Coronary artery (tissue), 2 donors: ENCODE results near the gene PLCB3.

Source experiments
- DNase-seq: peaks from one replicate; pipeline ENCODE4 v3.0.0-alpha.2; 2017; ENCODE audit warnings: low spot score
- H3K27ac ChIP-seq, 2 donors: fragments of 200-600 bp; sonication (generic); one replicate each; pipeline ENCODE4 v1.5.1; 2016 to 2019
- H3K4me3 ChIP-seq: fragments of 200-600 bp; sonication (generic); 2 replicates; pipeline ENCODE4 v1.5.1; 2016; ENCODE audit warnings: mild to moderate bottlenecking, moderate library complexity
- TF ChIP-seq, protein P1 (sequence below): fragments of 200-600 bp; sonication (generic); IDR thresholded peaks from one replicate; pipeline ENCODE4 v1.5.1; 2019; ENCODE audit warnings: antibody characterized with exemption

Gene PLCB3

DNA sequence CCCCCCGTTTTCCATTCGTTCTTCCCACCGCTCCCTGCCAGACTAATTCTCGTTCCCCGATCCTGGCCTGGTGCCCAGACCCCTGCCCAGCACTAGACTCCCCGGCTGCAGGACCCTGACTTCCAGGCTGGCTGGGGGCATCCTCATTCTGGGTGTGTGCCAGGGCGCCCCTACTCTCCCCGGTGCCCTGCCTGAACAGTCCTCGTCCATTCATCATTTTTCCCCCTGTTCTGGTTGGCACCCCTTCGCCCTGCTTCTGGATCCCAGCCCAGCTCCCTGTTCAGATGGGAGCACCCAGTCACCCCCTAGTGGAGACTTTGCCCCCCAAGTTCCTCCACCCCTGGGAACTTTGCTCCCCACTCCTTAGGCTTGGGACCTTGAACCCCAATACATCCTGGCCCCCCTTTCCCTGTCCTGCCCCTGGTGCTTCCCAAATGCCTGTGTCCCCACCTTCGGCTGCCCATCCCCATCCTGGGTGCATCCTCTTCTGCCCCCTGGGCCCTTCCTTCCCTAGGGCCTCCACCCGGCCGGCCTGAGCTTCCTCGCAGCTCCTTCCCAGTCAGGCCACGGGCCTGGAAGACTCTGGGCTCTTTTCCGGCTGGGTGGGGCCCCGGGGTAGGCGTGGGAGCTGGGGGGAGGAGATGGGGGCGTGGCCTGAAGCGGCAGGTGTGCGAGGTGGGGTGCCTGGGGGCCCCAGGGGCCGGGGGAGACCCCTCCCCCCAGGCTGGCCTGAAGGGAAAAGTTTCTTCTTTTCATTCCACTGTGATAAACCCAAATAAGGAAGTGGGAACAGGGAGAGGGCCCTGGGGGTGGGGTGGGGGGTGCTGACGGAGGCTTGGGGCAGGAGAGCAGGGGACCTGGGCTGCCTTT lies 908 bp downstream of the PLCB3 start:
- H3K27ac ChIP-seq, result peak overlapping the region; percentile 67 to 80
- DNase-seq, result no peak
- peak overlapping the region; percentile 83 for H3K4me3 ChIP-seq
- TF ChIP-seq, protein P1, sequence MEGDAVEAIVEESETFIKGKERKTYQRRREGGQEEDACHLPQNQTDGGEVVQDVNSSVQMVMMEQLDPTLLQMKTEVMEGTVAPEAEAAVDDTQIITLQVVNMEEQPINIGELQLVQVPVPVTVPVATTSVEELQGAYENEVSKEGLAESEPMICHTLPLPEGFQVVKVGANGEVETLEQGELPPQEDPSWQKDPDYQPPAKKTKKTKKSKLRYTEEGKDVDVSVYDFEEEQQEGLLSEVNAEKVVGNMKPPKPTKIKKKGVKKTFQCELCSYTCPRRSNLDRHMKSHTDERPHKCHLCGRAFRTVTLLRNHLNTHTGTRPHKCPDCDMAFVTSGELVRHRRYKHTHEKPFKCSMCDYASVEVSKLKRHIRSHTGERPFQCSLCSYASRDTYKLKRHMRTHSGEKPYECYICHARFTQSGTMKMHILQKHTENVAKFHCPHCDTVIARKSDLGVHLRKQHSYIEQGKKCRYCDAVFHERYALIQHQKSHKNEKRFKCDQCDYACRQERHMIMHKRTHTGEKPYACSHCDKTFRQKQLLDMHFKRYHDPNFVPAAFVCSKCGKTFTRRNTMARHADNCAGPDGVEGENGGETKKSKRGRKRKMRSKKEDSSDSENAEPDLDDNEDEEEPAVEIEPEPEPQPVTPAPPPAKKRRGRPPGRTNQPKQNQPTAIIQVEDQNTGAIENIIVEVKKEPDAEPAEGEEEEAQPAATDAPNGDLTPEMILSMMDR, result no peak

DNA sequence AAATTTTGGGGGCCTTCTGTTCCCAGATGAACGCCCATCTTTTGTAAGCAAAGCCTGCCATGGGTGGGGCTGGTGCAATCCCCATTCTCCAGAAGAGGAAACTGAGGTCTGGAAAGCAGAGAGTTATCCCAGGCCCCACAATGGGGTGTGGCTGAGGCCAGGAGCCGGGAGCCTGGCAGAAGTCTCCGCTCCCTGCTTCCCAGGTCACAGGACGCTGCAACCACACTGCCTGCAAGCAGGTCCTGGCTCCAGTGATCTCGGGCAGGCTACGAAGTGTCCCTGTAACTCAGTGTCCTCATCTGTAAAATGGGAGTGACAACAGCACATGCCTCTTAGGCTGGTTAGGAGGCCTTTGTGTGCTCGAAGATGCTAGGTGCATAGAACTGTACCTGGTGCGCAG lies 1.7 kb downstream of the PLCB3 start:
- TF ChIP-seq, protein P1, result no peak
- peak overlapping the region; percentile 83 for H3K4me3 ChIP-seq
- DNase-seq, result no peak
- H3K27ac ChIP-seq, result peak overlapping the region; percentile 67 to 80

DNA sequence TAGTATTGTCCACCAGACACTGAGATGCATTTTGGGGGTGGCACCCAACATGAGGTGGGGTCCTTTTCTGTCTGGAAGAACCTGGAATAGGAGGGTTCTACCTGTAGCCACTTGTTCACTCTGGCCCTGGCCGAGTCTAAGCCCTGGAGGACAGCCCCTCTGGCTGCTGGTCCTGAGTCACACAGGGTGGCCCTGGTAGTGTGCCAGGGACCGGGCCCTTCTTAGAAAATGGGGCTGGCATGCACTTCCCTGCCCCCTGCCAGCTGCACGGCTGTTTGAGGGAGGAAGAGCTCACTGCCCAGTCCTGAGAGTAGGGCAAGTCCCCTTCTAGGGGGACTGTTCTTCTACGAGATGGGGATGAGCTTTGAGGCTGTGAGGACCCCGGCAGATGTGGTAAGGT lies 2.2 kb downstream of the PLCB3 start:
- H3K27ac ChIP-seq, result peak overlapping the region; percentile 26 to 80
- H3K4me3 ChIP-seq, result peak overlapping the region; percentile 83
- TF ChIP-seq, protein P1, result no peak
- DNase-seq, result no peak

DNA sequence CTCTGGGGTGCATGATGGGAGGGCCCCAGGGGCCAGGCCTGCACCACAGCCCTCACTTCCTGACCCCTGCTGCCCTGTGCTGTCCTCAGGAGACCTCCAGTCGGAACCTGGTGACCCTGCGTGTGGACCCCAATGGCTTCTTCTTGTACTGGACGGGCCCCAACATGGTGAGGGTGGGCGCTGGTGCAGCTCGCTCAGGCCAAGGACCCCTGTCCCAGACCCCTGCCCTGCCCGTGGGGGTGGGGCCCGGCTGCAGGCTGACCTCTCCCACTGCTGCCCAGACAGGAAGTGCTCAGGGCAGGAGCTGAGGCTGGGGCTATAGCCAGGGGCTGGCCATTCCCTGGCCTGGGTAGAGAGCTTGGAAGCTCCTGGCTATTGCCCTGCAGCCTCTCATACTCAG lies 3.0 kb downstream of the PLCB3 start:
- DNase-seq, result no peak
- no peak overlapping the region for H3K4me3 ChIP-seq
- no peak overlapping the region for H3K27ac ChIP-seq
- TF ChIP-seq, protein P1, result no peak

DNA sequence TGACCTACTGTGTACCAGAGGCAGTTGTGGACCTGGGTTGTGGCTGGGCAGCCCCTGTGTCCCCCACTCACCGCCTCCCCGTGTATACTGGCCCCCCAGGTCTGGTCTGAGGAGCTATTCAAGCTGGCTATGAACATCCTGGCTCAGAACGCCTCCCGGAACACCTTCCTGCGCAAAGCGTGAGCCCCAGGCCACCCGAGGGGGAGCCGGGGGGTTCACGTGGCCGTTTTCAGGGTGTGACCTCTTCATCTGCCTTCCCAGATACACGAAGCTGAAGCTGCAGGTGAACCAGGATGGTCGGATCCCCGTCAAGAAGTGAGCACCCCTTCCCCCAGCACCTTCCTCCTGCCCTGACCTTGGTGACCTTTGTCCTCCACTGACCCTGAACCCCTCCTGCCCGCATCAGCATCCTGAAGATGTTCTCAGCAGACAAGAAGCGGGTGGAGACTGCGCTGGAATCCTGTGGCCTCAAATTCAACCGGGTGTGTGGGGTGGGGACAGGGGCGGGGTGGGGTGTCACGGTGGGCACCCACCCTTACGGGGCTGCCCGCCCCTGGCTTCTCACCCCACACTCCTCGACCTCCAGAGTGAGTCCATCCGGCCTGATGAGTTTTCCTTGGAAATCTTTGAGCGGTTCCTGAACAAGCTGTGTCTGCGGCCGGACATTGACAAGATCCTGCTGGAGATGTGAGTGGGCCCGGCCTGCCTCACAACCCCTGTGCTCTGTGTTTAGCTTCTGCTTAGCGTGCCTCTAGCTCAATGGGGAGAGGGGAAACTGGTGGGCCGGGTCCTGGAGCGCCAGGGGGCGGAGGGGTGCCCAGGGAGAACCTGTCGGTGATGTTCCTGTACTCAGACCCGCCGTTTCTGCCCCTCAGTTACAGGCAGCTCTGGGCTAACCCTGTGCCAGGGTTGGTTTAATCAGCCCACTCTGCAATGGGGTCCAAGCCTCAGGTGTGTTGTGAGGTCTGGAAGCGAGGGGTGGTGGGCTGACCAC lies 4.1 kb downstream of the PLCB3 start:
- DNase-seq, result no peak
- TF ChIP-seq, protein P1, result no peak
- no peak overlapping the region for H3K27ac ChIP-seq
- no peak overlapping the region for H3K4me3 ChIP-seq

DNA sequence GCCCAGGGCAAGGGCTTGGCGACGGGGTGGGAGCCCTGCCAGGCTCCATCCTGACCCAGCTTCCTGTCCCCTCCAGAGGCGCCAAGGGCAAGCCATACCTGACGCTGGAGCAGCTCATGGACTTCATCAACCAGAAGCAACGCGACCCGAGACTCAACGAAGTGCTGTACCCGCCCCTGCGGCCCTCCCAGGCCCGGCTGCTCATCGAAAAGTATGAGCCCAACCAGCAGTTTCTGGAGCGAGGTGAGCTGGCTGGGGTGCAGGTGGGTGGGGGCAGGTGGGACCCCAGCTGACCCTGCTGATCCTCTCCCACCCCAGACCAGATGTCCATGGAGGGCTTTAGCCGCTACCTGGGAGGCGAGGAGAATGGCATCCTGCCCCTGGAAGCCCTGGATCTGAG lies 5.0 kb downstream of the PLCB3 start:
- TF ChIP-seq, protein P1, result no peak
- no peak overlapping the region for H3K27ac ChIP-seq
- no peak overlapping the region for H3K4me3 ChIP-seq
- no peak for DNase-seq
